ENCODE measurements around the gene MCC.

DNA sequence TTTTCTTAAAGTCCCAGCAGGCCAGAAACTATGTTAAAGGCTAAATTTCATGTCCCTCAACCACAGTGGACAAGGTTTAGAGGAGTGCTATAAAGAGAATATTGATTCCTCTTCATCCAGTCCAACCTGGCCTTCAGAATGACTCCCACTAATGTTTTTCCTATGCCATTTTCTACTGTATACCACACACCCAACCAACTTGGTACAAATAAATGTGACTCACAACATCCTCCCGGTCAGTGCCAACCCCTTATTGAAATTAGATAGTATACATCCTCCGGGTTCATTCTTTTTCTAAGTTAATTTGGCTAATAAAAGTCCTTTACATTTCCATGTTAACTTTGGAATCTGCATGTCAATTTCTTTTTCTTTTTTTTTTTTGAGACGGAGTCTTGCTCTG lies 268.6 kb downstream of the MCC start:
- TF ChIP-seq, protein P1, sequence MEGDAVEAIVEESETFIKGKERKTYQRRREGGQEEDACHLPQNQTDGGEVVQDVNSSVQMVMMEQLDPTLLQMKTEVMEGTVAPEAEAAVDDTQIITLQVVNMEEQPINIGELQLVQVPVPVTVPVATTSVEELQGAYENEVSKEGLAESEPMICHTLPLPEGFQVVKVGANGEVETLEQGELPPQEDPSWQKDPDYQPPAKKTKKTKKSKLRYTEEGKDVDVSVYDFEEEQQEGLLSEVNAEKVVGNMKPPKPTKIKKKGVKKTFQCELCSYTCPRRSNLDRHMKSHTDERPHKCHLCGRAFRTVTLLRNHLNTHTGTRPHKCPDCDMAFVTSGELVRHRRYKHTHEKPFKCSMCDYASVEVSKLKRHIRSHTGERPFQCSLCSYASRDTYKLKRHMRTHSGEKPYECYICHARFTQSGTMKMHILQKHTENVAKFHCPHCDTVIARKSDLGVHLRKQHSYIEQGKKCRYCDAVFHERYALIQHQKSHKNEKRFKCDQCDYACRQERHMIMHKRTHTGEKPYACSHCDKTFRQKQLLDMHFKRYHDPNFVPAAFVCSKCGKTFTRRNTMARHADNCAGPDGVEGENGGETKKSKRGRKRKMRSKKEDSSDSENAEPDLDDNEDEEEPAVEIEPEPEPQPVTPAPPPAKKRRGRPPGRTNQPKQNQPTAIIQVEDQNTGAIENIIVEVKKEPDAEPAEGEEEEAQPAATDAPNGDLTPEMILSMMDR (IDR thresholded peaks at IDR 0.05; ENCODE audit: insufficient read depth, low read length), result no peak
- TF ChIP-seq, protein P2, sequence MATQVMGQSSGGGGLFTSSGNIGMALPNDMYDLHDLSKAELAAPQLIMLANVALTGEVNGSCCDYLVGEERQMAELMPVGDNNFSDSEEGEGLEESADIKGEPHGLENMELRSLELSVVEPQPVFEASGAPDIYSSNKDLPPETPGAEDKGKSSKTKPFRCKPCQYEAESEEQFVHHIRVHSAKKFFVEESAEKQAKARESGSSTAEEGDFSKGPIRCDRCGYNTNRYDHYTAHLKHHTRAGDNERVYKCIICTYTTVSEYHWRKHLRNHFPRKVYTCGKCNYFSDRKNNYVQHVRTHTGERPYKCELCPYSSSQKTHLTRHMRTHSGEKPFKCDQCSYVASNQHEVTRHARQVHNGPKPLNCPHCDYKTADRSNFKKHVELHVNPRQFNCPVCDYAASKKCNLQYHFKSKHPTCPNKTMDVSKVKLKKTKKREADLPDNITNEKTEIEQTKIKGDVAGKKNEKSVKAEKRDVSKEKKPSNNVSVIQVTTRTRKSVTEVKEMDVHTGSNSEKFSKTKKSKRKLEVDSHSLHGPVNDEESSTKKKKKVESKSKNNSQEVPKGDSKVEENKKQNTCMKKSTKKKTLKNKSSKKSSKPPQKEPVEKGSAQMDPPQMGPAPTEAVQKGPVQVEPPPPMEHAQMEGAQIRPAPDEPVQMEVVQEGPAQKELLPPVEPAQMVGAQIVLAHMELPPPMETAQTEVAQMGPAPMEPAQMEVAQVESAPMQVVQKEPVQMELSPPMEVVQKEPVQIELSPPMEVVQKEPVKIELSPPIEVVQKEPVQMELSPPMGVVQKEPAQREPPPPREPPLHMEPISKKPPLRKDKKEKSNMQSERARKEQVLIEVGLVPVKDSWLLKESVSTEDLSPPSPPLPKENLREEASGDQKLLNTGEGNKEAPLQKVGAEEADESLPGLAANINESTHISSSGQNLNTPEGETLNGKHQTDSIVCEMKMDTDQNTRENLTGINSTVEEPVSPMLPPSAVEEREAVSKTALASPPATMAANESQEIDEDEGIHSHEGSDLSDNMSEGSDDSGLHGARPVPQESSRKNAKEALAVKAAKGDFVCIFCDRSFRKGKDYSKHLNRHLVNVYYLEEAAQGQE (IDR thresholded peaks at IDR 0.05; ENCODE audit: insufficient replicate concordance, low read depth), result no peak
- TF ChIP-seq POLR2AphosphoS5 (IDR thresholded peaks at IDR 0.05; ENCODE audit: low read depth) (no peak), GABPA (IDR thresholded peaks at IDR 0.05; ENCODE audit: low read depth) (no peak)
